HepG2 (cell line): ENCODE data around the gene RPH3AL. TPM values are rescaled to one million over a fixed set of nuclear protein-coding genes. Genes with fewer than 3 reads are reported as not detected.

Experiments used
- ATAC-seq: fragments of 200-7000 bp; cut with Tn5 transposase; 3 replicates; pipeline ENCODE4 v1.9.1; 2020; ENCODE audit warnings: mild to moderate bottlenecking, moderate library complexity
- BruUV-seq: library from RNA; stranded (reverse); fragments of 400-500 nt; replicated peaks from 2 replicates; lab custom pipeline; 2021; lab: Mats Ljungman, UMichigan
- CTCF ChIA-PET: fragments of 300-600 bp; formaldehyde crosslinking; extraction: SDS; loops from one replicate; lab custom pipeline; 2021; ENCODE audit warnings: low total read pairs, inconsistent platforms, low intra/inter-chr PET ratio; lab: Yijun Ruan, JAX
- POLR2A ChIA-PET: fragments of 350-600 bp; sonication (Branson Sonifier 250); formaldehyde crosslinking; loops from one replicate; lab custom pipeline; 2020; ENCODE audit warnings: antibody characterized with exemption, inconsistent platforms; lab: Yijun Ruan, JAX
- DNase-seq: peaks from one replicate; pipeline ENCODE4 v3.0.0-alpha.2; 2015; ENCODE audit warnings: low spot score
- FAIRE-seq: peaks from 3 replicates; lab custom pipeline; 2011; peaks lifted over from hg19 to GRCh38; lab: Jason Lieb, UNC
- H2AFZ ChIP-seq: one replicate; pipeline ENCODE4 v1.6.1; 2011; ENCODE audit warnings: low read length, inconsistent platforms
- H3K27ac ChIP-seq: fragments of 300-600 bp; 3 replicates; pipeline ENCODE4 v1.8.0; 2011; ENCODE audit warnings: mixed run types, mild to moderate bottlenecking, mixed read lengths, low read length, inconsistent platforms; ENCODE audit not compliant: insufficient read depth; ENCODE audit errors: extremely low read length
- H3K27me3 ChIP-seq, 2 experiments: fragments of 200-600 bp in 1 of 2; 2 replicates in 1 of 2; 3 replicates in 1 of 2; pipeline versions ENCODE4 v1.6.0 to v1.8.0; 2011; ENCODE audit warnings: low read length in 2 of 2, mild to moderate bottlenecking in 2 of 2, moderate library complexity in 2 of 2, inconsistent platforms in 1 of 2; ENCODE audit not compliant: insufficient read depth in 2 of 2, control insufficient read depth in 1 of 2
- H3K36me3 ChIP-seq, 2 experiments: fragments of 200-600 bp in 1 of 2; replicated peaks in 1 of 2; 2 replicates in 1 of 2; 3 replicates in 1 of 2; pipeline versions ENCODE4 v1.5.1 to v1.8.0; 2011; ENCODE audit warnings: low read length in 2 of 2, inconsistent platforms in 1 of 2; ENCODE audit not compliant: insufficient read depth in 2 of 2, control insufficient read depth in 1 of 2
- H3K4me1 ChIP-seq: 2 replicates; pipeline ENCODE4 v1.5.1; 2012; ENCODE audit warnings: low read length, inconsistent platforms; ENCODE audit not compliant: insufficient read depth
- H3K4me2 ChIP-seq: 2 replicates; pipeline ENCODE4 v1.6.0; 2011; ENCODE audit warnings: low read depth, low read length, inconsistent platforms
- H3K4me3 ChIP-seq, 3 experiments: fragments of 200-600 bp in 1 of 3; sonication (generic), shearing (Covaris generic) in 1 of 3; replicated peaks in 1 of 3; 2 replicates each; pipeline ENCODE4 v1.5.1; 2011 to 2016; ENCODE audit warnings: low read length in 3 of 3, inconsistent platforms in 2 of 3, low read depth in 2 of 3, mild to moderate bottlenecking in 2 of 3, control low read depth in 1 of 3, mixed read lengths in 1 of 3; ENCODE audit not compliant: insufficient read depth in 1 of 3
- H3K79me2 ChIP-seq: one replicate; pipeline ENCODE4 v1.6.1; 2011; ENCODE audit warnings: low read length, inconsistent platforms; ENCODE audit not compliant: insufficient read depth
- H3K9ac ChIP-seq: 2 replicates; pipeline ENCODE4 v1.6.0; 2011; ENCODE audit warnings: mild to moderate bottlenecking, low read depth, low read length, inconsistent platforms; ENCODE audit not compliant: insufficient read depth
- H3K9me3 ChIP-seq: 2 replicates; pipeline ENCODE4 v1.5.1; 2012; ENCODE audit warnings: mild to moderate bottlenecking, low read length
- H4K20me1 ChIP-seq: 2 replicates; pipeline ENCODE4 v1.6.0; 2011; ENCODE audit warnings: inconsistent platforms, mild to moderate bottlenecking, low read length, moderate library complexity; ENCODE audit not compliant: insufficient read depth
- FOSL1 ChIP-seq: sonication (generic); formaldehyde crosslinking; IDR thresholded peaks from 2 replicates; pipeline ENCODE4 v1.9.0; 2021; ENCODE audit warnings: missing genetic modification reagents, borderline replicate concordance
- FOSL2 ChIP-seq: sonication (generic); formaldehyde crosslinking; IDR thresholded peaks from 2 replicates; pipeline ENCODE4 v1.4.0; 2020; ENCODE audit warnings: missing genetic modification reagents
- ZBTB7B ChIP-seq: sonication (generic); formaldehyde crosslinking; IDR thresholded peaks from 2 replicates; pipeline ENCODE4 v1.4.0; 2020; ENCODE audit warnings: missing genetic modification reagents
- ZNF382 ChIP-seq: sonication (generic); formaldehyde crosslinking; IDR thresholded peaks from 2 replicates; pipeline ENCODE4 v1.5.0; 2020; ENCODE audit warnings: missing genetic modification reagents, mild to moderate bottlenecking, borderline replicate concordance
- WGBS: methylation state at CpG from one replicate; pipeline ENCODE4 v1.1.6; 2017; ENCODE audit warnings: low lambda C conversion rate; 5-methylcytosine and 5-hydroxymethylcytosine counted together
- in situ Hi-C: cut with HindIII; loops from 2 replicates; pipeline ENCODE4 v1.10.0; 2017; ENCODE audit warnings: low pct_unique_long_range_greater_than_20kb; ENCODE audit not compliant: extremely low pct_ligation_motif_present
- intact Hi-C: fragments of 100-400 bp; cut with micrococcal nuclease; formaldehyde crosslinking; loops from one replicate; pipeline ENCODE4 v1.10.0; 2022; ENCODE audit not compliant: unreplicated experiment
- polyA plus RNA-seq, 8 experiments: library from polyadenylated mRNA; depleted of rRNA in 3 of 8; stranded (reverse) in 7 of 8; unstranded in 1 of 8; fragments of >200 nt; fragmentation: Illumina TruSeq in 4 of 8; extraction: Trizol in 4 of 8; gene quantifications; 2 replicates each; pipeline versions ENCODE4 v1.2.1 to v1.2.3, GENCODE V29; 2011 to 2016; ENCODE audit warnings: low read depth in 4 of 8, missing spikeins in 1 of 8, mixed read lengths in 1 of 8; ENCODE audit not compliant: insufficient read depth in 1 of 8
- total RNA-seq, 5 experiments: library from RNA; depleted of rRNA; stranded (reverse); fragments of >200 nt; fragmentation: Illumina TruSeq; extraction: Trizol; gene quantifications; 2 replicates each; pipeline ENCODE4 v1.2.3, GENCODE V29; 2016; ENCODE audit warnings: low read depth in 1 of 5
- TF ChIP-seq, protein P1 (sequence below), 2 experiments: fragments of 450-650 bp in 1 of 2; sonication (generic) in 1 of 2; formaldehyde crosslinking; IDR thresholded peaks; 2 replicates each; pipeline versions ENCODE4 v1.5.0 to v1.8.0; 2020 to 2022; ENCODE audit warnings: mild to moderate bottlenecking in 1 of 2, missing genetic modification reagents in 1 of 2
- TF ChIP-seq, protein P2 (sequence below): sonication (generic); formaldehyde crosslinking; IDR thresholded peaks from 2 replicates; pipeline ENCODE4 v1.9.0; 2021; ENCODE audit warnings: missing genetic modification reagents, borderline replicate concordance
- TF ChIP-seq, protein P3 (sequence below): sonication (generic); formaldehyde crosslinking; IDR thresholded peaks from 2 replicates; pipeline ENCODE4 v1.4.0; 2020; ENCODE audit warnings: missing genetic modification reagents
- TF ChIP-seq, protein P4 (sequence below): sonication (generic); formaldehyde crosslinking; IDR thresholded peaks from one replicate; pipeline ENCODE4 v1.5.1; 2020; ENCODE audit warnings: mild to moderate bottlenecking, missing genetic modification reagents; ENCODE audit errors: not compliant biosample characterization

RPH3AL gene
- total and polyA plus RNA-seq, 2 of the 13 experiments (the other 11 are each of a cell fraction or from before 2014, with no cell fraction given), result 7.8 to 16.4 TPM

DNA sequence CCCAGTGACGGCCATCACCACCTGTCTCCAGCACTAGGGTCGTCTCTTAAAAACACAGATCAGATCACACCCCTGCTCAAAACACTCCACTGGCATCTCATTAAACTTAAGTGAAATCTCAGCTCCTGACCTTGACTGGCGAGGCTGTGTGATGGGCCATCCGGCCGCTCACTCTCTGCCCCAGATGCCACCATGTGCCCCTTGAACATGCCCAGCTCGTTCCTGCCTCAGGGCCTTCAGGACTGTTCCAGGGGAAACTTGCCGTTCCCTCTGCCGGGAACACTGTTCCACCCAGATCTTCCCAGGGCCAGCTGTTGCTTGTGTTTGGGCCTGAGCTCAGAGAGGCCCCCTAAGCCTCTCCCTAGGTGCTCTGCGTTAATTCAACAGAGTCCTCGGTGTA lies 39.4 kb downstream of the RPH3AL start:
- Histone ChIP-seq H3K79me2 (no peaks in the 10 kb centered on the region), H3K9me3 (peaks cover 29% of the 10 kb centered on the region), H3K9ac (no peak overlapping the region), H3K27me3 (no peaks in the 10 kb centered on the region), H2AFZ (no peak overlapping the region), H4K20me1 (peaks cover 4% of the 10 kb centered on the region), H3K36me3 (peaks cover 0 to 4% of the 10 kb centered on the region in 2 experiments; a peak in 2 of 5 replicates), H3K27ac (no peak overlapping the region), H3K4me1 (no peaks in the 10 kb centered on the region), H3K4me2 (no peak overlapping the region), H3K4me3 (no peak overlapping the region)
- DNase-seq (no peak), FAIRE-seq (no peak), ATAC-seq (no peak)
- 96% methylated on average over 10 of the region's 10 CpGs for WGBS
- in situ Hi-C loops, result no loop called here
- ChIA-PET POLR2A (no interaction called here), CTCF (no interaction called here)
- intact Hi-C loops, result no loop called here
- no TSS peak for BruUV-seq
- TF ChIP-seq, protein P1, sequence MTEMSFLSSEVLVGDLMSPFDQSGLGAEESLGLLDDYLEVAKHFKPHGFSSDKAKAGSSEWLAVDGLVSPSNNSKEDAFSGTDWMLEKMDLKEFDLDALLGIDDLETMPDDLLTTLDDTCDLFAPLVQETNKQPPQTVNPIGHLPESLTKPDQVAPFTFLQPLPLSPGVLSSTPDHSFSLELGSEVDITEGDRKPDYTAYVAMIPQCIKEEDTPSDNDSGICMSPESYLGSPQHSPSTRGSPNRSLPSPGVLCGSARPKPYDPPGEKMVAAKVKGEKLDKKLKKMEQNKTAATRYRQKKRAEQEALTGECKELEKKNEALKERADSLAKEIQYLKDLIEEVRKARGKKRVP (CRISPR knock-in tag; IDR thresholded peaks at IDR 0.05), result no peak
- TF ChIP-seq, protein P2, sequence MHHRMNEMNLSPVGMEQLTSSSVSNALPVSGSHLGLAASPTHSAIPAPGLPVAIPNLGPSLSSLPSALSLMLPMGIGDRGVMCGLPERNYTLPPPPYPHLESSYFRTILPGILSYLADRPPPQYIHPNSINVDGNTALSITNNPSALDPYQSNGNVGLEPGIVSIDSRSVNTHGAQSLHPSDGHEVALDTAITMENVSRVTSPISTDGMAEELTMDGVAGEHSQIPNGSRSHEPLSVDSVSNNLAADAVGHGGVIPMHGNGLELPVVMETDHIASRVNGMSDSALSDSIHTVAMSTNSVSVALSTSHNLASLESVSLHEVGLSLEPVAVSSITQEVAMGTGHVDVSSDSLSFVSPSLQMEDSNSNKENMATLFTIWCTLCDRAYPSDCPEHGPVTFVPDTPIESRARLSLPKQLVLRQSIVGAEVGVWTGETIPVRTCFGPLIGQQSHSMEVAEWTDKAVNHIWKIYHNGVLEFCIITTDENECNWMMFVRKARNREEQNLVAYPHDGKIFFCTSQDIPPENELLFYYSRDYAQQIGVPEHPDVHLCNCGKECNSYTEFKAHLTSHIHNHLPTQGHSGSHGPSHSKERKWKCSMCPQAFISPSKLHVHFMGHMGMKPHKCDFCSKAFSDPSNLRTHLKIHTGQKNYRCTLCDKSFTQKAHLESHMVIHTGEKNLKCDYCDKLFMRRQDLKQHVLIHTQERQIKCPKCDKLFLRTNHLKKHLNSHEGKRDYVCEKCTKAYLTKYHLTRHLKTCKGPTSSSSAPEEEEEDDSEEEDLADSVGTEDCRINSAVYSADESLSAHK (CRISPR knock-in tag), result no peak
- no peak for TF ChIP-seq FOSL2 (CRISPR knock-in tag)
- TF ChIP-seq, protein P3, sequence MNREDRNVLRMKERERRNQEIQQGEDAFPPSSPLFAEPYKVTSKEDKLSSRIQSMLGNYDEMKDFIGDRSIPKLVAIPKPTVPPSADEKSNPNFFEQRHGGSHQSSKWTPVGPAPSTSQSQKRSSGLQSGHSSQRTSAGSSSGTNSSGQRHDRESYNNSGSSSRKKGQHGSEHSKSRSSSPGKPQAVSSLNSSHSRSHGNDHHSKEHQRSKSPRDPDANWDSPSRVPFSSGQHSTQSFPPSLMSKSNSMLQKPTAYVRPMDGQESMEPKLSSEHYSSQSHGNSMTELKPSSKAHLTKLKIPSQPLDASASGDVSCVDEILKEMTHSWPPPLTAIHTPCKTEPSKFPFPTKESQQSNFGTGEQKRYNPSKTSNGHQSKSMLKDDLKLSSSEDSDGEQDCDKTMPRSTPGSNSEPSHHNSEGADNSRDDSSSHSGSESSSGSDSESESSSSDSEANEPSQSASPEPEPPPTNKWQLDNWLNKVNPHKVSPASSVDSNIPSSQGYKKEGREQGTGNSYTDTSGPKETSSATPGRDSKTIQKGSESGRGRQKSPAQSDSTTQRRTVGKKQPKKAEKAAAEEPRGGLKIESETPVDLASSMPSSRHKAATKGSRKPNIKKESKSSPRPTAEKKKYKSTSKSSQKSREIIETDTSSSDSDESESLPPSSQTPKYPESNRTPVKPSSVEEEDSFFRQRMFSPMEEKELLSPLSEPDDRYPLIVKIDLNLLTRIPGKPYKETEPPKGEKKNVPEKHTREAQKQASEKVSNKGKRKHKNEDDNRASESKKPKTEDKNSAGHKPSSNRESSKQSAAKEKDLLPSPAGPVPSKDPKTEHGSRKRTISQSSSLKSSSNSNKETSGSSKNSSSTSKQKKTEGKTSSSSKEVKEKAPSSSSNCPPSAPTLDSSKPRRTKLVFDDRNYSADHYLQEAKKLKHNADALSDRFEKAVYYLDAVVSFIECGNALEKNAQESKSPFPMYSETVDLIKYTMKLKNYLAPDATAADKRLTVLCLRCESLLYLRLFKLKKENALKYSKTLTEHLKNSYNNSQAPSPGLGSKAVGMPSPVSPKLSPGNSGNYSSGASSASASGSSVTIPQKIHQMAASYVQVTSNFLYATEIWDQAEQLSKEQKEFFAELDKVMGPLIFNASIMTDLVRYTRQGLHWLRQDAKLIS, result no peak
- TF ChIP-seq, protein P4, sequence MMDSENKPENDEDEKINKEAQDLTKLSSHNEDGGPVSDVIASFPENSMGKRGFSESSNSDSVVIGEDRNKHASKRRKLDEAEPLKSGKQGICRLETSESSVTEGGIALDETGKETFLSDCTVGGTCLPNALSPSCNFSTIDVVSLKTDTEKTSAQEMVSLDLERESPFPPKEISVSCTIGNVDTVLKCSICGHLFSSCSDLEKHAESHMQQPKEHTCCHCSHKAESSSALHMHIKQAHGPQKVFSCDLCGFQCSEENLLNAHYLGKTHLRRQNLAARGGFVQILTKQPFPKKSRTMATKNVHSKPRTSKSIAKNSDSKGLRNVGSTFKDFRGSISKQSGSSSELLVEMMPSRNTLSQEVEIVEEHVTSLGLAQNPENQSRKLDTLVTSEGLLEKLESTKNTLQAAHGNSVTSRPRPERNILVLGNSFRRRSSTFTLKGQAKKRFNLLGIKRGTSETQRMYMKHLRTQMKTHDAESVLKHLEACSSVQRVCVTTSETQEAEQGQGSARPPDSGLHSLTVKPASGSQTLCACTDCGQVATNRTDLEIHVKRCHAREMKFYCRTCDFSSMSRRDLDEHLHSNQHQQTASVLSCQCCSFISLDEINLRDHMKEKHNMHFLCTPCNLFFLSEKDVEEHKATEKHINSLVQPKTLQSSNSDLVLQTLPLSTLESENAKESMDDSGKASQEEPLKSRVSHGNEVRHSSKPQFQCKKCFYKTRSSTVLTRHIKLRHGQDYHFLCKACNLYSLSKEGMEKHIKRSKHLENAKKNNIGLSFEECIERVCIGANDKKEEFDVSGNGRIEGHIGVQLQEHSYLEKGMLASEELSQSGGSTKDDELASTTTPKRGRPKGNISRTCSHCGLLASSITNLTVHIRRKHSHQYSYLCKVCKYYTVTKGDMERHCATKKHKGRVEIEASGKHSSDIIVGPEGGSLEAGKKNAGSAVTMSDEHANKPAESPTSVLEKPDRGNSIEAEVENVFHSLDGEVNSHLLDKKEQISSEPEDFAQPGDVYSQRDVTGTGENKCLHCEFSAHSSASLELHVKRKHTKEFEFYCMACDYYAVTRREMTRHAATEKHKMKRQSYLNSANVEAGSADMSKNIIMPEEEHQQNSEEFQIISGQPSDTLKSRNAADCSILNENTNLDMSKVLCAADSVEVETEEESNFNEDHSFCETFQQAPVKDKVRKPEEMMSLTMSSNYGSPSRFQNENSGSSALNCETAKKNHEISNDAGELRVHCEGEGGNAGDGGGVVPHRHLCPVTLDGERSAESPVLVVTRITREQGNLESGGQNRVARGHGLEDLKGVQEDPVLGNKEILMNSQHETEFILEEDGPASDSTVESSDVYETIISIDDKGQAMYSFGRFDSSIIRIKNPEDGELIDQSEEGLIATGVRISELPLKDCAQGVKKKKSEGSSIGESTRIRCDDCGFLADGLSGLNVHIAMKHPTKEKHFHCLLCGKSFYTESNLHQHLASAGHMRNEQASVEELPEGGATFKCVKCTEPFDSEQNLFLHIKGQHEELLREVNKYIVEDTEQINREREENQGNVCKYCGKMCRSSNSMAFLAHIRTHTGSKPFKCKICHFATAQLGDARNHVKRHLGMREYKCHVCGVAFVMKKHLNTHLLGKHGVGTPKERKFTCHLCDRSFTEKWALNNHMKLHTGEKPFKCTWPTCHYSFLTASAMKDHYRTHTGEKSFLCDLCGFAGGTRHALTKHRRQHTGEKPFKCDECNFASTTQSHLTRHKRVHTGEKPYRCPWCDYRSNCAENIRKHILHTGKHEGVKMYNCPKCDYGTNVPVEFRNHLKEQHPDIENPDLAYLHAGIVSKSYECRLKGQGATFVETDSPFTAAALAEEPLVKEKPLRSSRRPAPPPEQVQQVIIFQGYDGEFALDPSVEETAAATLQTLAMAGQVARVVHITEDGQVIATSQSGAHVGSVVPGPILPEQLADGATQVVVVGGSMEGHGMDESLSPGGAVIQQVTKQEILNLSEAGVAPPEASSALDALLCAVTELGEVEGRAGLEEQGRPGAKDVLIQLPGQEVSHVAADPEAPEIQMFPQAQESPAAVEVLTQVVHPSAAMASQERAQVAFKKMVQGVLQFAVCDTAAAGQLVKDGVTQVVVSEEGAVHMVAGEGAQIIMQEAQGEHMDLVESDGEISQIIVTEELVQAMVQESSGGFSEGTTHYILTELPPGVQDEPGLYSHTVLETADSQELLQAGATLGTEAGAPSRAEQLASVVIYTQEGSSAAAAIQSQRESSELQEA (CRISPR knock-in tag), result no peak
- no peak for TF ChIP-seq ZNF382 (CRISPR knock-in tag)
- TF ChIP-seq FOSL1 (CRISPR knock-in tag), result no peak
- no peak for TF ChIP-seq ZBTB7B (CRISPR knock-in tag)
